Right hindlimb (tissue), 1 donor: Measurements from ENCODE around the gene AARS1.
A peak's percentile ranks its signal among the peaks of the same experiment; 100 is the strongest.
"Not testable (repeated sequence)": the region's sequence is repeated elsewhere in the genome, so short reads cannot be mapped to it uniquely, and the experiment has no call there.

Source experiments
- DNase-seq: peaks from one replicate; pipeline ENCODE4 v3.0.0-alpha.2; 2018

The AARS1 gene

GRCh38 chr16:70289229-70290094 is at the start of gene AARS1:
AARS1 (minus strand) TSS chr16:70289506; CDS start chr16:70282763, 6,743 bp downstream.
- DNase-seq, result peak; percentile 98

GRCh38 chr16:70337814-70338213 is 48.5 kb upstream of the AARS1 start:
- no peak for DNase-seq

GRCh38 chr16:70332728-70333127 is 43.4 kb upstream of the AARS1 start:
- DNase-seq, result not testable (repeated sequence)

DNA sequence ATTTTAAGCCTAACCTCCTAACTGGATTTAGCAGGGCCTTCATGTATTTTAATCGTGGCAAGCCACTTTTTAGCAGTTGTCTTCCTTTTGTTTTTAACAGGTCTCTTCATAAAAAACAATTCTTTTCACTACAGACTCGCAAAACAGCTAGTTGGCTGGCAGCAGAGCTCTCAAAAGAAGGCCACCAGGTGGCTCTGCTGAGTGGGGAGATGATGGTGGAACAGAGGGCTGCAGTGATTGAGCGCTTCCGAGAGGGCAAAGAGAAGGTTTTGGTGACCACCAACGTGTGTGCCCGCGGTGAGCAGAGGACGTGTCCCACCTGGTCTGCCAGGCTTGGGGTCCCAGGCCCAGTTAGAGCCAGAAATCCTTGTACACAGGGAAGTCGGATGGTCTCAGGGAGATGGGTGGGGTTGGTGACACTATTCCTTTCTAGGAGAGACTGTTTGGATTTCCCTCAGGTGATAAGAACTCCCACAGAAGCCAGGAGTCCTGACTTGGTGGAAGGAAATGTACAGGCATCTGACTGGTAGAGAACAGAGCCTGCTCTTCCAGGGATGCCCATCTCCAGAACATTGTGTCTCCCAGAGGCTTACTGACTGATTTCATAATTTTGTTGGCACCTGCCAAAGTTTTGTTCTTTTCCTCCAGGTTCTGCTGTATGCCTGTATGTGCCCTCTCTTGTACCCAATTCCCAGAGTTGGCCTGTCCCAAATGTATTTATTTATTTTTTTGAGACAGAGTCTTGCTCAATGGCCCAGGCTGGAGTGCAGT is 42.5 kb upstream of the AARS1 start:
- no peak for DNase-seq

DNA sequence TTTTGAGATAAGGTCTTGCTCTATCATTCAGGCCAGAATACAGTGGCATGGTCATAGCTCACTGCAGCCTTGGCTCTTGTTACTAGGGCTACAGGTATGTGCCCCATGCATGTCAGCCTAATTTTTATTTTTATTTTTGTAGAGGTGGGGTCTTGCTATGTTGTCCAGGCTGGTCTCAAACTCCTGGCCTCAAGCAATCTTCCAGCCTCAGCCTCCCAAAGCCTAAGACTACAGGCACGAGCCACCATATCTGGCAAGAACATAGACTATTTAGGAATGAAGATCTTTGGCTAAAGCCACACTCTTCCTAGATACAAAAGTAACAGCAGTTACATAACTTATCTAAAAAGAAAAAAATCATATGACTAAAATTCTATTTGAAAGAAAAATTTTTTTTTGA is 41.8 kb upstream of the AARS1 start:
- no peak for DNase-seq

DNA sequence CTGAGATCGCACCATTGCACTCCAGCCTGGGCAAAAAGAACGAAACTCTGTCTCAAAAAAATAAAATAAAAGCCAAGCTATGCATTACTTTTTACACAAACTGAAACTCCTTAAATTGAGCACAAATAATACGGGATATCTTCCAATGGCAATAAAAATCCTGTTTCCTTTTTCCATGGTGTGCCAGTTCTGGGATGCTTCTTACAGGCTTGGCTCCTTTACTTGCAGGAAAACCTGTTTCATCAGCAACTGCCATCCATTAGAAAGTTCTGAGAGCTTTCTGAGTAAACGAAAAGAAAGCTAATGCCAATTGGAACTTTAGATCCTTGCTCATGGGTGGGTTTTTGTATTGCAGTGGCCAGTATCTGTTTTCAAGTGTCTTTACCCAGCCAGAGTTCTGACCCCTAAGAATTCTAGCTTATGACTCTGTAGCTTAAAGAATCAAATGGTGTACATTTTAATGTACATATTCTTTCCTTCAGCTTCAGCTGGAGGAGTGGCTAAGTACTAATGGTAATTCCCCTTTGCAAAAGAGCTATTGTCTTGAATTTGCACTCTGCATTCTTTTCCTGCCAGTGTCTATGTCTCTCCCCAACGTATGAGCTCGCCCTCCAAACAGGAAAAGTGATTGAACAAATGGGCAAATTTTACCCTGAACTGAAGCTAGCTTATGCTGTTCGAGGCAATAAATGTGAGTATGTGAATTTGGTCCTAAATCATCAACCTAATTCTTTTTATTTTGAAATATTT is 35.9 kb upstream of the AARS1 start:
- DNase-seq, result no peak

GRCh38 chr16:70320121-70320520 is 30.8 kb upstream of the AARS1 start:
- no peak for DNase-seq

- not testable (repeated sequence) for DNase-seq
Measured at GRCh38 chr16:70307726-70308125, 18.4 kb upstream of the AARS1 start.

DNA sequence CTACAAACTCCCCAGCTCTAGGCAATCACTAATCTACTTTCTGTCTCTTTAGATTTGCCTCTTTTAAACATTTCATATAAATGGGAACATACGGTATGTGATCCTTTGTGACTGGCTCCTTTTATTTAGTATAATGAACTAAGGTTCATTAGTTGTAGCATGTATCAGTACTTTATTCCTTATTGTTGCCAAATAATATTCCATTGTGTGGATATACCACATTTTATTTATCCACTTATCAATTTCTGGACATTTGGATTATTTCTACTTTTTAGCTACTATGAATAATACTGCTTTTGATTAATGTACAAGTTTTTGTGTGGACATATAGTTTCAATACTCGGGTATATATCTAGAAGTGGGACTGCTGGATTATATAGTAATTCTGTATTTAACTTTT is 17.6 kb upstream of the AARS1 start:
- DNase-seq, result no peak

DNA sequence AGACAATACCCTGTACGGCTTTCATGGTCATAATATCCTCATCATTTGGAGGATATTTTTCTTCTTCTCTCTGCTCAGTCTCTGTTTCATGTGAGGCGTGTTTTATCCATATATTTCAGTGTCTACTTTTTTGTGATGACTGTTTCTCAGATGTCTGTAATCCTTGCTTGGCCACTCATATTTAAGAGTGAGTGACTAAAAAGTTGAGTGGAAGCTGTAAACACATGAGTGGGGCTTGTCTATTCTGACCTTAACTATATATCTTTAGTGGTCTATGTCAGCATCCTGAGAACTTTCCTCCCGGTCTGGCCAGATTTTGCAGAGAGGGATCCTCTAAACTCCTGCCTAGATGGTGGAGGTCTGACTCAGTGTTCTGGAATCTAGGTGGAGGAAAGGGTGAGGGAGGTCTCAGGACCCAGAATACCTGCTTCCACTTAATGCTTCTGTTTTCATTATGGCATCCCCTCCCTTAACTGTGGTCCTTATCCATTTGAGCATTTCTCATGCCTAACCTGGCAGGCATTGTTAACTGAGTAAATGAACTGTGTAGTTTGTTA is 15.7 kb upstream of the AARS1 start:
- no peak for DNase-seq

GRCh38 chr16:70302745-70303144 is 13.4 kb upstream of the AARS1 start:
- DNase-seq, result no peak

GRCh38 chr16:70301121-70301520 is 11.8 kb upstream of the AARS1 start:
- no peak for DNase-seq

- DNase-seq, result peak; percentile 89
Measured at GRCh38 chr16:70298988-70299938, 10.0 kb upstream of the AARS1 start, which contains the start of gene DDX19B. DDX19B (plus strand) TSS chr16:70299186; CDS start chr16:70299298, 112 bp downstream.

DNA sequence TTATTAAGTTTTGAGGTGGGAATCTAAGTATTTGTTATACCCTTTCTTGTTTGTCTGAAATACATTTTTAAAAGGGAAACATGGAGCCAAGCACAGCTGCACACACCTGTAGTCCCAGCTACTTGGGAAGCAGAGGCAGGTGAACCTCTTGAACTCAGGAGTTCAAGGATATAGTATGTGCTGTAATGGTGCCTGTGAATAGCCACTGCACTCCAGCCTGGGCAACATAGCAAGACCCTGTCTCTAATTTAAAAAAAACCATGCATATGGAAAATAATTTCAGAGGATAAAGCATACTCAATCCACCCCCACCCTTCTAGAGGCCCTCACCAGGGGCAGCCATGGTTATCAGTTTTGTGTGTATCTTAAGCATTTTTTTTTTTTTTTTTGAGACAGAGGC is 6.3 kb upstream of the AARS1 start:
- DNase-seq, result no peak

DNA sequence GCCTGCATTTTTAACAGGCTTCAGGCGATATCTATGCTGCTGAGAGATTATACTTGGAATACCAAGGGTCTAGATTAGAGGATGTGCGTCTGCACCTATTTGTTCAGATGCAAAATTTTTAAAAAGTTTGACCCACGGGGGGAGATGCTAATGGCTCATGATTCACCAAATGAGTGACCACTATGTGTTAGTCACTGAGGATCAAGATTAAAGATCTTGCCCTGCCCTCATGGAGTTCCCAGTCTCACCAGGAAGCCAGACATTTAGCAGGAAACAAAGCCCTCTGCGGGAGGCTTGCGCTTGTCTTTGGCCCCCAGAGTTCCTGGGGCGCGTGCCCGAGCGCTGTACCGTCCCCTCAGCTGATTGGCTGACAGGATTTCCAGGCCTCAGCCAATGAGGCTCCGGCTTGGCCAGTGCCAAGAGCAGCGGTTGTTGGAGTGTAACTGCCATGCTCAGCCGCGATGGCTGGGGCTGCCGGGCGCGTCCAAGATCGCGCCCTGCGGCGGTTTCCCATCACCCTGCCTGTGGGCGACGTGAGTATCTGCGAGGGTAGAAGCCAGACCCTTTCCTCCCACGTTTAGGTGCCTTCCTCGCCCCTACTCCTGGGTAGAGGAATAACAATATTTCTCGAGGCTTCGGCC is 5.2 kb upstream of the AARS1 start:
- no peak for DNase-seq

- DNase-seq, result not testable (repeated sequence)
Measured at GRCh38 chr16:70292148-70292547, 2.8 kb upstream of the AARS1 start.

GRCh38 chr16:70290949-70291519 is 1.7 kb upstream of the AARS1 start:
- no peak for DNase-seq

DNA sequence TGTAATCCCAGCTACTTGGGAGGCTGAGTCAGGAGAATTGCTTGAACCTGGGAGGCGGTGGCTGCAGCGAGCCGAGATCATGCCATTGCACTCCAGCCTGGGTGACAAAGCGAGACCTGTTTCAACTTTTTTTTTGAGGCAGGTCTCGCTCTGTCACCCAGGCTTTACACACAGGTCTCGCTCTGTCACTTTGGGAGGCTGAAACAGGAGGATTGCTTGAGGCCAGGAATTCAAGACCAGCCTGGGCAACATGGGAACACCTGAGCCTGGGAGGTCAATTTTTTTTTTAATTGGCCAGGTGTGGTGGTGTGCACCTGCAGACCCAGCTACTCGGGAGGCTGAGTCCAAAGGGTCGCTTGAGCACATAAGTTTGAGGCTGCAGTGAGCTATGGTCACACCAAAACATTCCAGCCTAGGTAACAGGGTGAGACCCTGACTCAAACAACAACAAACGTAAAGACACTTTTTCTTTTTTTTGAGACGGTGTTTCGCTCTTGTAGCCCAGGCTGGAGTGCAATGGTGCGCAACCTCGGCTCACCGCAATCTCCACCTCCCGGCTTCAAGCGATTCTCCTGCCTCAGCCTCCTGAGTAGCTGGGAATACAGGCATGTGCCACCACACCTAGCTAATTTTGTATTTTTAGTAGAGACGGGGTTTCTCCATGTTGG is 1.9 kb downstream of the AARS1 start:
- not testable (repeated sequence) for DNase-seq

GRCh38 chr16:70276392-70276791 is 12.9 kb downstream of the AARS1 start:
- no peak for DNase-seq

DNA sequence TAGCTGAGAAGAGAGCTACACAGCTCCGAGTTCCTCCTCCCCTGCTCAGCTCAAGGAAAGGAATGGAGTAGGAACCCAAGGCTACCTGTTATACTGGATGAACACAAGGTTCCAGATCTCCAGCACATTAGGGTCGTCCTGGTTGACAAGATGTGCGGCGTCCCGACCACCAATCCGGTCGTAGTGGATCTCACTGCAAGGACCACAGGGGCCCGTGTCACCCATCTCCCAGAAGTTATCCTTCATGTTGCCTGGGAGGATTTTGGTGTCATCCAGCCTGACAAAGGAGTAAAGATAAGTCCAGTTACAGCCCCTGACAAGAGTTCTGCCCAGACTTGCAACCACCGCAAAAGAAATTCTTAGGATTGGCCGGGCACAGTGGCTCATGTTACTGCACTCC is 17.6 kb downstream of the AARS1 start:
- DNase-seq, result no peak
